Sciatic nerve (tissue), 2 donors: Measurements from ENCODE around the gene ADCY6. TPM values are rescaled to one million over a fixed set of nuclear protein-coding genes. Genes with fewer than 3 reads are reported as not detected.

Experiments used
- ATAC-seq: fragments of 200-7000 bp; cut with Tn5 transposase; one replicate; pipeline ENCODE4 v1.9.1; 2020; ENCODE audit warnings: mild to moderate bottlenecking, moderate library complexity
- DNase-seq: peaks from one replicate; pipeline ENCODE4 v3.0.0-alpha.2; 2020; ENCODE audit warnings: low spot score
- intact Hi-C: fragments of 100-400 bp; cut with DNase I; formaldehyde crosslinking; loops from one replicate; pipeline ENCODE4 v1.14.2; 2022
- total RNA-seq: library from RNA; stranded (reverse); fragmentation: NEBNext Ultra II Directional; extraction: Animal tissue kit (Norgen Biotek cat#: 25700); gene quantifications from one replicate; pipeline ENCODE4 v1.2.1, GENCODE V29; 2021
- donor health status: DM: no; HTN: no; CAD: no.
- donor health status: DM: no; HTN: no; CAD: no.

Gene ADCY6
- total RNA-seq, 1 donor from 2014 or later = 75.9 TPM

GRCh38 chr12:48793696-48794095 is 4.8 kb upstream of the ADCY6 start:
- intact Hi-C loops = no loop called here
- DNase-seq (no peak), ATAC-seq (no peak)

GRCh38 chr12:48789858-48790326 is 1.0 kb upstream of the ADCY6 start:
- no peak for DNase-seq
- intact Hi-C loops = no loop called here
- ATAC-seq = no peak

- DNase-seq (no peak), ATAC-seq (peak; percentile 31)
- intact Hi-C loops = no loop called here
Measured at GRCh38 chr12:48788524-48788853, 400 bp downstream of the ADCY6 start.

- no peak for DNase-seq
- intact Hi-C loops = no loop called here
- peak; percentile 56 for ATAC-seq
Measured at GRCh38 chr12:48787791-48788523, 932 bp downstream of the ADCY6 start.

GRCh38 chr12:48786591-48787544 is 2.0 kb downstream of the ADCY6 start:
- DNase-seq (no peak), ATAC-seq (peak; percentile 7)
- intact Hi-C loops = no loop called here

- ATAC-seq = no peak
- intact Hi-C loops = no loop called here
- DNase-seq = no peak
Measured at GRCh38 chr12:48783432-48783831, 5.5 kb downstream of the ADCY6 start.

GRCh38 chr12:48782457-48783395 is 6.2 kb downstream of the ADCY6 start:
- ATAC-seq (no peak), DNase-seq (no peak)
- intact Hi-C loops = no loop called here

- no peak for ATAC-seq
- DNase-seq = no peak
- intact Hi-C loops = no loop called here
Measured at GRCh38 chr12:48781750-48782456, 7.0 kb downstream of the ADCY6 start.

- no peak for ATAC-seq
- intact Hi-C loops = no loop called here
- DNase-seq = no peak
Measured at GRCh38 chr12:48780381-48781025, 8.4 kb downstream of the ADCY6 start.

- ATAC-seq = peak; percentile 54
- intact Hi-C loops = no loop called here
- no peak for DNase-seq
Measured at GRCh38 chr12:48779869-48780268, 9.0 kb downstream of the ADCY6 start.

GRCh38 chr12:48777501-48778400 is 11.1 kb downstream of the ADCY6 start:
- ATAC-seq = no peak
- intact Hi-C loops = no loop called here

GRCh38 chr12:48776956-48777355 is 11.9 kb downstream of the ADCY6 start:
- DNase-seq = no peak
- intact Hi-C loops = no loop called here

More at GRCh38 chr12:48777501-48778400, 11.1 kb downstream of the ADCY6 start:
- DNase-seq = no peak

GRCh38 chr12:48775991-48776649 is 12.8 kb downstream of the ADCY6 start:
- DNase-seq = no peak
- intact Hi-C loops = no loop called here
- ATAC-seq = no peak

More at GRCh38 chr12:48776956-48777355, 11.9 kb downstream of the ADCY6 start:
- ATAC-seq = no peak

- intact Hi-C loops = no loop called here
- DNase-seq = no peak
- no peak for ATAC-seq
Measured at GRCh38 chr12:48775299-48775698, 13.6 kb downstream of the ADCY6 start.

- no peak for ATAC-seq
- intact Hi-C loops = no loop called here
- DNase-seq = no peak
Measured at GRCh38 chr12:48774516-48774915, 14.4 kb downstream of the ADCY6 start.

- ATAC-seq (no peak), DNase-seq (no peak)
- intact Hi-C loops = no loop called here
Measured at GRCh38 chr12:48773686-48774085, 15.2 kb downstream of the ADCY6 start.
